Activated naive CD8-positive, alpha-beta T cell treated with anti-CD3 and anti-CD28 coated beads, Interleukin-2, amount 10 ng/mL, durations not matched to agents 7 days and 5 days (primary cell): ENCODE results near the gene PCK2. TPM values are rescaled to one million over a fixed set of nuclear protein-coding genes. Genes with fewer than 3 reads are reported as not detected.

Experiments used
- ATAC-seq: fragments of 150-1000 bp; cut with Tn5 transposase; one replicate; pipeline ENCODE4 v1.10.0; 2021; ENCODE audit warnings: low read depth, moderate library complexity
- POLR2A ChIA-PET: fragments of 350-600 bp; sonication (Branson Sonifier 250); formaldehyde crosslinking; loops from one replicate; lab custom pipeline; 2021; ENCODE audit warnings: antibody characterized with exemption; lab: Charles Lee
- DNase-seq: peaks from one replicate; pipeline ENCODE4 v3.0.0; 2021
- H3K27ac Mint-ChIP-seq: one replicate; pipeline ENCODE4 v1.8.0; 2022; ENCODE audit warnings: mild to moderate bottlenecking, mixed read lengths
- H3K27me3 Mint-ChIP-seq: one replicate; pipeline ENCODE4 v1.8.0; 2022; ENCODE audit warnings: mild to moderate bottlenecking, moderate library complexity, mixed read lengths
- H3K36me3 Mint-ChIP-seq: one replicate; pipeline ENCODE4 v1.8.0; 2021; ENCODE audit warnings: mild to moderate bottlenecking, mixed read lengths
- H3K4me1 Mint-ChIP-seq: one replicate; pipeline ENCODE4 v1.8.0; 2021; ENCODE audit warnings: mixed read lengths
- H3K4me3 Mint-ChIP-seq: one replicate; pipeline ENCODE4 v1.8.0; 2022; ENCODE audit warnings: mild to moderate bottlenecking, moderate library complexity, mixed read lengths
- H3K9me3 Mint-ChIP-seq: one replicate; pipeline ENCODE4 v1.8.0; 2021; ENCODE audit warnings: mixed read lengths
- total RNA-seq, 2 experiments: library from RNA; stranded (reverse); gene quantifications; one replicate each; pipeline ENCODE4 v1.2.3, GENCODE V29; 2021

PCK2 gene
- total RNA-seq, 2 experiments from 2014 or later = 47.4 to 50.6 TPM

DNA sequence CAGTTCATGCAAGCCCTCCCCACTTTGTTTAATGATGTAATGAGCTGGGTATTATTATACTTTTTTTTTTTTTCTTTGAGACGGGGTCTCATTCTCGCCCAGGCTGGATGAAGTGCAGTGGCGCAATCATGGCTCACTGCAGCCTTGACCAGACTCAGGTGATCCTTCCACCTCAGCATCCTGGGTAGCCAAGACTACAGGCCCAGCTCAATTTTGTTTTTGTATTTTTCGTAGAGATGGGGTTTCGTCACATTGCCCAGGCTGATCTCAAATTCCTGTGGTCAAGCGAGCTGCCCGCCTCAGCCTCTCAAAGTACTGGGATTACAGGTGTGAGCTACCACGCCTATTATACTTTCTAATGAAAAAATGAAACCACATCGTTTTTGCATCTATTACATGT lies 15.9 kb downstream of the PCK2 start:
- no peak for ATAC-seq
- Mint-ChIP-seq H3K9me3 (no peaks in the 10 kb centered on the region), H3K36me3 (peaks cover 5% of the 10 kb centered on the region), H3K4me1 (peaks cover 31% of the 10 kb centered on the region), H3K4me3 (no peak overlapping the region), H3K27me3 (no peaks in the 10 kb centered on the region), H3K27ac (no peak overlapping the region)
- DNase-seq = no peak
- POLR2A ChIA-PET = interaction anchor here (0.7 to 7.0 kb wide), 11 partner anchors 16 to 86 kb away, joined by 3 to 116 read pairs (median 6); partner anchors contain the start of genes EMC9, IPO4, IRF9 and PCK2

DNA sequence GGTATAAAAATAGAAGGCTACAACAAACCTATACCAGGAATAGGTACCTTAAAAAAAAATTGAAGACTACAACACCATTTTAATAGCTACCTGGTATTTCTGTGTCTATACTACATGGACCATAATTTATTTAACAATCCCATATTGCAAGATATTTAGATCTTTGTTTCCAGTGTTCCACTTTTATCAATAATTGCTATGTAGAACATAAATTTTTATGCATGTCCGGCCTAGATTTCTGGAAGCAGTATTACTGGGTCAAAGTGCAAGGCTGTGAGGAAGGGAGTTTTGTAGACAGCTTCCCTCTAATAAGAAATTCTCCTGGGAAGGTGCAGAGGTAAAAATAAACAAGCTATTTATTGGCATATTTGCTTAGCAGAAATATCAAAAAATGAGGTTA lies 16.4 kb downstream of the PCK2 start:
- no peak overlapping the region for H3K4me3 Mint-ChIP-seq
- no peak for DNase-seq
- POLR2A ChIA-PET = interaction anchor here (1.0 to 7.0 kb wide), 9 partner anchors 17 to 78 kb away, joined by 3 to 116 read pairs (median 17); partner anchors contain the start of genes EMC9, IPO4, IRF9 and PCK2
- peaks cover 7% of the 10 kb centered on the region for H3K36me3 Mint-ChIP-seq
- no peaks in the 10 kb centered on the region for H3K9me3 Mint-ChIP-seq
- no peak for ATAC-seq
- H3K4me1 Mint-ChIP-seq = peaks cover 31% of the 10 kb centered on the region
- no peak overlapping the region for H3K27ac Mint-ChIP-seq
- H3K27me3 Mint-ChIP-seq = no peaks in the 10 kb centered on the region

DNA sequence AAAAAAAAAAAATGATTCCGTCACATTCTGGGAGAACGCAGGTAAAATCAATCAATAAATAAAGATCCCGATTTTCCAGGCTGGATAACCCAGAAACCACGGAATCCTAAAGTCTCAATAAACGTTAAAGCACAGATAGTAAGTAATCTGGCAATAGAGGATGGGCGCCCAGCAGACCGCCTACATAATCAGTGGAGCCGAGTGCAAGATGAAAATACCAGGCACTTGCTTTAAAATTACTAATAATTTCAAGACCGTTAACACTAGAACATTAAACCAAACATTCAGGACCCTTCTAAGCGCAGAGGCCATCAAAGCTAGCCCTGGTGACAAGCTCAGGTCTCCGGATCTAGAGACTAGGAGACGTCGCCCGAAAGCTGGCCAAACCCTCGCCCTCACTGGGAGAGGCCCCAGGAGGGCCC lies 19.3 kb downstream of the PCK2 start:
- POLR2A ChIA-PET = interaction anchor here (1.0 to 8.3 kb wide), 23 partner anchors 10 to 219 kb away, joined by 3 to 176 read pairs (median 7); partner anchors contain the start of genes CARMIL3, CHMP4A, DHRS1 and DHRS4L2

DNA sequence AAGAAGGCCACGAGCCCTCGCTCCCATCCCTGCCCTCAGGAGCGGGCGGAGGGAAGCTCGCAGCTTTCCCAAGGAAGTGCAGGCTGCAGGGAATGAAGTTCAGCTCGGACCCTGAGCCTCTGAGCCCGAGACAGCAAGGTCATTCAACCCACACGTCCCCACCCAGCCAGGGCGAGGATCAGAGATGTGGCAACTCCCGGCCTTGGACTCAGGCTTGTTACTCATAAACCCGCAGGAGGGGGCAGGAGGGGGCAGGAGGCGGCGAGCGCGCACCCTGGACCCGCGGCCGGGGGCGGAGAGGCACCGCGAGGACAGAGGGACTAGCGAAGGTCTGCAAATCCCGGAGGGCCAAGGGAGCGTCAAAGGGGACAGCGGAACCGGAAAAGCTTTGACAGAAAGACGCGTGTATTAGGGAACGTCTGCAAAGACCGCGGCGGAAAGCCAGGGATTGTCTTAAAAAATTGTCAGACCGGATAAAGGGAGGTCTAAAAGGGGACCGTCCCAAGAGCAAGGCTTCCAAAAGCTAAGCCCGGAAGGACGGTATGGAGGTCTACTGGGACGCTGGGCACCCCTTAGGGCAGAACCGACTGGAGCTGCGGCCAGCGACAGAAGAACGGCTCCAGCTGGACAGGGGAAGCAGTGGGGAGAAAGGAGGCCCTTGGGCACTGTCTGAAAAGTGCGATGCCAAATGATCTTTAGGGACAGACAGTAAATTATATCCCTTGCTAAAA lies 19.9 kb downstream of the PCK2 start:
- H3K4me3 Mint-ChIP-seq = peak overlapping the region; percentile 99
- peak; percentile 83 for DNase-seq
- H3K27me3 Mint-ChIP-seq = no peaks in the 10 kb centered on the region
- H3K4me1 Mint-ChIP-seq = peaks cover 28% of the 10 kb centered on the region
- peaks cover 29% of the 10 kb centered on the region for H3K36me3 Mint-ChIP-seq
- peak overlapping the region; percentile 99 for H3K27ac Mint-ChIP-seq
- no peaks in the 10 kb centered on the region for H3K9me3 Mint-ChIP-seq
- POLR2A ChIA-PET = interaction anchor here (0.8 to 8.3 kb wide), 36 partner anchors 10 to 317 kb away, joined by 3 to 176 read pairs (median 6); partner anchors contain the start of genes CARMIL3, CHMP4A, DHRS1 and DHRS4L2
- ATAC-seq = peak; percentile 31

More for the DNA sequence above, 19.3 kb downstream of the PCK2 start:
- DNase-seq (no peak), ATAC-seq (no peak)
- peak overlapping the region; percentile 99 for H3K27ac Mint-ChIP-seq
- no peaks in the 10 kb centered on the region for H3K27me3 Mint-ChIP-seq
- H3K4me3 Mint-ChIP-seq = peak overlapping the region; percentile 99
- H3K9me3 Mint-ChIP-seq = no peaks in the 10 kb centered on the region
- peaks cover 23% of the 10 kb centered on the region for H3K36me3 Mint-ChIP-seq
- peaks cover 30% of the 10 kb centered on the region for H3K4me1 Mint-ChIP-seq

DNA sequence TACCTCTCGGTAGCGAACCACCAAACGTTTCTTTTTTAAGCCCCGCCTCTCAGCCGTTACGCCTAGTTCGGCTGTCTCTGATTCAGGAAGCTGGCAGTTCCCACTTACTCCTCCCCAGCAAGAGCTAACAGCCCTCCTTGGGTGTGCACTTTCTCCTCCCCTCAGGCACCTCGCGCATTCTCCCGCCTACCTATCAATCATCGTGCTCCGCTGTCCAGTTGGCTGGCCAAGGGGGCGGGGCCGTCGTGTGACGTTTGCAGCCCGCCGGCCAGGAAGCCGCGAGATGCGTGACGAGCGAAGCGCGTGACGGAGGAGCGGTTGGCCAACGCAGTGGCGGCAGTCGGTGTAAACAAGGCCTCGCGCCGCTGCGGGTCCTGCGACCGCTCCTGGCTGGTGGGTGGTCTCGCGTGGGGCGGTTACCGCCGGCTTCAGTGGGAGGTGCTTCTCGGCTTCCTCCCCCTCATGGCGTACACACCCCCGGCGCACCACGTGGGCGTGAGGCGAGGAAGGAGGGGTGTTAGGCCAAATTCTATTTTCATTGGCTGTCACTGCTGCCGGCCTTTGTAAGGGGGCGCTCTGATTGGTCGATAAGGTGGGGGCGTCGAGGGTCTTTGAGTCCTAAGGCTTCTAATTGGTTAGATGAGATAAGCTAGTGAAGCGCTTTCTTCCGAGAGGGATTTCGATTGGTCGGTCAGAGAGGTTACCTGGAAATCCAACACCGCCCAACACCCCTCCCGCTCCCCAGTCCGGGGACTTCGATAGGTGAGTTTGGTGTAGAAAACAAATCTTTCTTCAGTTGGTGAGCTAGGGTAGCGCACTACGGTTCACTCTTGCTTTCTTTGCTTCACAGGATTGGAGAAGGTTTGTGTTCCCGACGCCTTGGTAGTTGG lies 20.7 kb downstream of the PCK2 start, which contains the start of the genes DCAF11 and NRL:
DCAF11 (plus strand) TSS at position 246 of the 890 bp plus-strand sequence. CDS start 818 bp downstream, outside the sequence.
NRL (minus strand) TSS at position 418 of the 890 bp plus-strand sequence. CDS start 32,101 bp downstream, outside the sequence.
- DNase-seq (peak; percentile 99), ATAC-seq (peak; percentile 89)
- H3K36me3 Mint-ChIP-seq = peaks cover 29% of the 10 kb centered on the region
- H3K27me3 Mint-ChIP-seq = no peaks in the 10 kb centered on the region
- peak within 1 kb of the TSS; percentile 99 for H3K27ac Mint-ChIP-seq
- peaks cover 24% of the 10 kb centered on the region for H3K4me1 Mint-ChIP-seq
- no peaks in the 10 kb centered on the region for H3K9me3 Mint-ChIP-seq
- POLR2A ChIA-PET = interaction anchor here (0.7 to 8.3 kb wide), 38 partner anchors 11 to 812 kb away, joined by 3 to 176 read pairs (median 6); partner anchors contain the start of genes CARMIL3, CHMP4A, DHRS1 and DHRS4L2
- H3K4me3 Mint-ChIP-seq = peak within 1 kb of the TSS; percentile 99

DNA sequence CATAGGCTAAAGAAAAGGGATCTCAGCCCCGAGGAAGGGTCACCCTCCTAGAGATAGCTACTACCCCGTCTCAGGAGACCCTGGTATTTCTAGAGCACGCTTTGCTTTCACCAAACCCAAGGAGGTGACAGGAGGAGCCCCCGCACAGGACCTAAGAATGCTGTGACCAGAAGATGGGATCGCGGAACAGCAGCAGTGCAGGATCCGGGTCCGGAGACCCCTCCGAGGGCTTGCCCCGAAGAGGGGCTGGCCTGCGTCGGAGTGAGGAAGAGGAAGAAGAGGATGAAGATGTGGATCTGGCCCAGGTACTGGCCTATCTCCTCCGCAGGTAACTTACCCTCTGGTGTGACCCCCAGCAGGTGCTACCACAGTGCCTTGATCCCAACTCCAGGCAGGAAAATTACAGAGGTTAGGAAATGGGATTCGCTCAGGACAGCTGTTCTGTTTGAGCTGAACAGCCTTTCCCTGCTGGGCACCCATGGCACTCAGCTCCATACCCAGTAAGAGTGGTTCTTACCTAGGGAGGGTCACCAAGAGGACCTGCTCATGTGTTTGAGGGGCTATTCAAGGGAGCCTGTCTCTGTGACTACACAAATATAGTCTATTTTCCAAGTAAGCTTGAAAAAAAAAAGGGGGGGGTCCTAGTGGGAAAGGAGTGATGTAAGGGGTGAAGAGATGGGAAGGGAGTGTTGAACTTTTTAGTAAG lies 21.5 kb downstream of the PCK2 start:
- peaks cover 29% of the 10 kb centered on the region for H3K36me3 Mint-ChIP-seq
- POLR2A ChIA-PET = interaction anchor here (1.0 to 8.3 kb wide), 17 partner anchors 10 to 795 kb away, joined by 3 to 176 read pairs (median 10); partner anchors contain the start of genes CHMP4A, EMC9, FITM1 and IRF9
- no peak for ATAC-seq

DNA sequence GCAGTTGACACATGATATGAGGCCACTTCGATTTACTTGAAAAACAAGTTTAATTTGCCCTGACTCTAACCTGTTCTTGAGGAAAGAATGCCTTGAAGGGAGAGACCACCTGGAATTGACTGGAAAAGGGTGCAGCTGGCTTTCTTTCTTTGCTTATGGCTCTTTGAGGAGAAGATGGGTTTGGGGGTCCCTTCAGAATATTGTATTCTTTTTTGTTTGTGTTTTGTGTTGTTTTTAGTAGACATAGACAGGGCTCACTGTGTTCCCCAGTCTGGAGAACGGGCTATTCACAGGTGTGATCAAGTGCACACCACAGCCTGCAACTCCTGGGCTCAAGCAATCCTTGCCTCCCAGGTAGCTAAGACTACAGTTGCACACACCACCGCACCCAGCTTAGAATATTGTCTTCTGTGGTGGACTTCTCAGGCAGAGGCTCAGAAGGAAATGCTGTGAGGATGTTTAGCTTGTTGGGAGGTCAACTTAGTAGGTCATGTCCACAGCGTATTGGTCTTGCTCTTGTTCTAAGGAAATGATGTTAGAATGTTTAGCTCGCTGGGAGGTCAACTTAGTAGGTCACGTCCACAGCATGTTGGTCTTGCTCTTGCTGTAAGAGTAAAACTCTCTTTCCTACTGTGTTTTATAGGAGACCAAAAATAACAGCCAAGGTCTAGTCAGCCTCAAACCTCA lies 22.2 kb downstream of the PCK2 start:
- ATAC-seq (no peak), DNase-seq (no peak)
- Mint-ChIP-seq H3K4me3 (peak overlapping the region; percentile 99), H3K27ac (peak overlapping the region; percentile 99), H3K27me3 (no peaks in the 10 kb centered on the region), H3K4me1 (peaks cover 19% of the 10 kb centered on the region), H3K36me3 (peaks cover 30% of the 10 kb centered on the region), H3K9me3 (no peaks in the 10 kb centered on the region)
- POLR2A ChIA-PET = interaction anchor here (0.6 to 8.3 kb wide), 9 partner anchors 9 to 244 kb away, joined by 3 to 176 read pairs (median 51); partner anchors contain the start of genes EMC9, FITM1, IRF9 and PCK2

More for the DNA sequence above, 21.5 kb downstream of the PCK2 start:
- peaks cover 23% of the 10 kb centered on the region for H3K4me1 Mint-ChIP-seq
- H3K4me3 Mint-ChIP-seq = peak overlapping the region; percentile 99
- DNase-seq = no peak
- no peaks in the 10 kb centered on the region for H3K9me3 Mint-ChIP-seq
- no peaks in the 10 kb centered on the region for H3K27me3 Mint-ChIP-seq
- H3K27ac Mint-ChIP-seq = peak overlapping the region; percentile 99

DNA sequence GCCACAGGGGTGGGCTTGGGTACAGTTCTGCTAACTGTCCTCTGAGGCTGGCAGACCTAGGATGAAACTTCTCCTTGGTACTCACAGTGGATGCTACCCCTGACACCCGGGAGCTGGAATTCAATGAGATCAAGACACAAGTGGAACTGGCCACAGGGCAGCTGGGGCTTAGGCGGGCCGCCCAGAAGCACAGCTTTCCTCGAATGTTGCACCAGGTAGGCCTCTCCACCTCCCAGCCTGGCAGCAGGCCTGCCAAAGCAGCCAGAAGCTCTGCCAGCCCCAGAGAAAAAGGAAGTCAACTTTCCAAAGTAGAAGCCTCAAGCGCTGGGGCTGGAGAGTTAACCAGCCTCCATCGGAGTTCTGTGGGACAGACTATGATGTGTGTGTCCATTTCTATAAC lies 23.1 kb downstream of the PCK2 start:
- ATAC-seq = no peak
- POLR2A ChIA-PET = interaction anchor here (0.8 to 8.3 kb wide), 6 partner anchors 8 to 44 kb away, joined by 3 to 176 read pairs (median 77); partner anchors contain the start of genes EMC9, FITM1, IRF9 and PCK2
- no peaks in the 10 kb centered on the region for H3K9me3 Mint-ChIP-seq
- H3K27me3 Mint-ChIP-seq = no peaks in the 10 kb centered on the region
- no peak for DNase-seq
- H3K36me3 Mint-ChIP-seq = peaks cover 32% of the 10 kb centered on the region
- H3K27ac Mint-ChIP-seq = no peak overlapping the region
- H3K4me3 Mint-ChIP-seq = no peak overlapping the region
- peaks cover 19% of the 10 kb centered on the region for H3K4me1 Mint-ChIP-seq

DNA sequence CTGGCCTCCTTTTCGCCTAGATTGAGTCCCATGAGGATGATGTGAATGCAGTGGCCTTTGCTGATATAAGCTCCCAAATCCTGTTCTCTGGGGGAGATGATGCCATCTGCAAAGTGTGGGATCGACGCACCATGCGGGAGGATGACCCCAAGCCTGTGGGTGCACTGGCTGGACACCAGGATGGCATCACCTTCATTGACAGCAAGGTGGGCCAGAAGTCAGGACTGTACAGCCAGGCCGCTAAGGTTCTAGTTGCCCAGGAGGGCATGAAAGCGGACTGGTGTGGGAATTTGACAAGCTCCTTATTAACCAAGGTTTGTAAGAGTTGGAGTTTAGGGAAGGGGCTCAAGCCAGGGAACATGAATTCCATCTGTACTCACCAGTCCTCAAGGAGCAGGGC lies 25.6 kb downstream of the PCK2 start:
- POLR2A ChIA-PET = interaction anchor here (0.9 to 8.3 kb wide), 2 partner anchors 18 to 111 kb away, joined by 4 to 176 read pairs; partner anchors contain the start of genes EMC9 and PSME1
- no peak overlapping the region for H3K27ac Mint-ChIP-seq

DNA sequence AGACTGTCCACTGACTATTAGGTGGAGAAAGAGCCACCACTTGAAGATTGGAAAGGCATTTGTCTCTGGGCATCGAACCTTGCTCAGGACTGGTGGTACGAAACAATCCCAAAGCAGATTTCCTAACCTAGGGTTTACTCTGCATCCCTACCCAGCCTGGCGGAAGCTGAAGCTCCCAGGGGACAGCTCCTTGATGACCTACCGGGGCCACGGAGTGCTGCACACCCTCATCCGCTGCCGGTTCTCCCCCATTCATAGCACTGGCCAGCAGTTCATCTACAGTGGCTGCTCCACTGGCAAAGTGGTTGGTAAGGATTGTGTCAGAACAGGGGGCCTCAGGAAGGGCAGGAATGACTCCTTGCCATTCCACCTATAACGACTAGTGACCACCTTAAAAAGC lies 27.1 kb downstream of the PCK2 start:
- POLR2A ChIA-PET = interaction anchor here (5.8 to 8.3 kb wide), 2 partner anchors 15 to 17 kb away, joined by 29 to 176 read pairs; partner anchors contain the start of genes EMC9 and PSME1
- H3K27me3 Mint-ChIP-seq = no peaks in the 10 kb centered on the region
- peaks cover 14% of the 10 kb centered on the region for H3K4me1 Mint-ChIP-seq
- ATAC-seq (no peak), DNase-seq (no peak)
- peaks cover 39% of the 10 kb centered on the region for H3K36me3 Mint-ChIP-seq
- no peak overlapping the region for H3K4me3 Mint-ChIP-seq
- H3K9me3 Mint-ChIP-seq = no peaks in the 10 kb centered on the region
- H3K27ac Mint-ChIP-seq = no peak overlapping the region

More for the DNA sequence above, 25.6 kb downstream of the PCK2 start:
- peaks cover 19% of the 10 kb centered on the region for H3K4me1 Mint-ChIP-seq
- peaks cover 45% of the 10 kb centered on the region for H3K36me3 Mint-ChIP-seq
- H3K9me3 Mint-ChIP-seq = no peaks in the 10 kb centered on the region
- DNase-seq = no peak
- ATAC-seq = no peak
- H3K27me3 Mint-ChIP-seq = no peaks in the 10 kb centered on the region
- no peak overlapping the region for H3K4me3 Mint-ChIP-seq

DNA sequence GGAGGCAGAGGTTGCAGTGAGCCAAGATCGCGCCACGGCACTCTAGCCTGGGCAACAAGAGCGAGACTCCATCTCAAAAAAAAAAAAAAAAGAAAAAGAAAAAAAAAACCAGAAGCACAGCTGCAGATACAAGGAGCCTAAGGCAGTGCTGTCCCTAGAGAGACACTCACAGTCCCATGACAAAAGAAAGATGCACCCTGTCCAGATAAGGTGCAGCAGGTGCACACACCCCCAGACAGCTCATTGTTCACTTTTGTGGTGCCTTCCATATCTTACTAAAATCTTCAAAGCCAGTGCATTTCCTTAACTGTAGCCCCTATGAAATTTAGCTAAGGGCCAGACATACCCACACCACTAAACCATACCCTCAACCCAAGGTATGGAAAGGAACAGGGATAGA lies 28.3 kb downstream of the PCK2 start:
- Mint-ChIP-seq H3K4me3 (no peak overlapping the region), H3K27ac (no peak overlapping the region), H3K27me3 (no peaks in the 10 kb centered on the region), H3K4me1 (peaks cover 9% of the 10 kb centered on the region), H3K9me3 (no peaks in the 10 kb centered on the region), H3K36me3 (peaks cover 32% of the 10 kb centered on the region)
- POLR2A ChIA-PET = interaction anchor here (0.9 to 5.8 kb wide), 3 partner anchors 9 to 19 kb away, joined by 3 to 29 read pairs (median 3); partner anchors contain the start of genes EMC9 and PSME1
- DNase-seq (no peak), ATAC-seq (no peak)
